B cell (primary cell): ENCODE measurements around the gene AIMP1. TPM values are rescaled to one million over a fixed set of nuclear protein-coding genes. Genes with fewer than 3 reads are reported as not detected.

Source experiments
- ATAC-seq: fragments of 200-7000 bp; cut with Tn5 transposase; one replicate; pipeline ENCODE4 v1.10.0; 2021; ENCODE audit warnings: low read depth, mild to moderate bottlenecking, moderate number of reproducible peaks, moderate library complexity
- CTCF ChIA-PET: fragments of 350-600 bp; sonication (Branson Sonifier 250); formaldehyde crosslinking; loops from one replicate; lab custom pipeline; 2021; ENCODE audit warnings: antibody characterized with exemption, inconsistent platforms; lab: Charles Lee
- POLR2A ChIA-PET: fragments of 350-600 bp; sonication (Branson Sonifier 250); formaldehyde crosslinking; loops from one replicate; lab custom pipeline; 2021; ENCODE audit warnings: antibody characterized with exemption; lab: Charles Lee
- DNase-seq: peaks from one replicate; pipeline ENCODE4 v3.0.0; 2013
- H2AFZ ChIP-seq: 2 replicates; pipeline ENCODE4 v1.6.1; 2012; ENCODE audit warnings: mild to moderate bottlenecking, low read depth, low read length; ENCODE audit not compliant: insufficient read depth, poor library complexity, severe bottlenecking
- H3K27ac ChIP-seq, 2 donors: 1 replicate in 1 of 2; 2 replicates in 1 of 2; pipeline ENCODE4 v1.5.1; 2012 to 2013; ENCODE audit warnings: low read length in 2 of 2, mild to moderate bottlenecking in 2 of 2, moderate library complexity in 1 of 2
- H3K27me3 ChIP-seq, 4 experiments: fragments of 200-600 bp in 1 of 4; sonication (generic) in 1 of 4; replicated peaks in 1 of 4; 1 replicate in 2 of 4; 2 replicates in 2 of 4; pipeline versions ENCODE4 v1.6.1 to v1.7.0; 2013 to 2016; ENCODE audit warnings: low read length in 3 of 4, mild to moderate bottlenecking in 2 of 4, mixed read lengths in 1 of 4, moderate library complexity in 1 of 4; ENCODE audit not compliant: insufficient read depth in 4 of 4, control insufficient read depth in 3 of 4; ENCODE audit errors: control extremely low read depth in 1 of 4
- H3K36me3 ChIP-seq, 2 experiments: replicated peaks in 1 of 2; 1 replicate in 1 of 2; 2 replicates in 1 of 2; pipeline versions ENCODE4 v1.6.1 to v1.7.1; 2013; ENCODE audit warnings: low read length in 1 of 2; ENCODE audit not compliant: insufficient read depth in 2 of 2, control insufficient read depth in 1 of 2; ENCODE audit errors: control extremely low read depth in 1 of 2, extremely low read depth in 1 of 2
- H3K4me1 ChIP-seq, 2 donors: fragments of 200-600 bp in 1 of 2; sonication (generic) in 1 of 2; 1 replicate in 1 of 2; 2 replicates in 1 of 2; pipeline versions ENCODE4 v1.5.1 to v1.6.1; 2013 to 2017; ENCODE audit warnings: low read length in 2 of 2; ENCODE audit not compliant: control insufficient read depth in 2 of 2, insufficient read depth in 2 of 2
- H3K4me2 ChIP-seq: replicated peaks from 2 replicates; pipeline ENCODE3; 2012; ENCODE audit warnings: mild to moderate bottlenecking, low read depth, low read length; ENCODE audit not compliant: poor library complexity, severe bottlenecking
- H3K4me3 ChIP-seq, 5 experiments: fragments of 200-600 bp in 1 of 5; sonication (generic) in 1 of 5; 1 replicate in 3 of 5; 2 replicates in 2 of 5; pipeline versions ENCODE4 v1.5.1 to v1.7.0; 2011 to 2016; ENCODE audit warnings: low read length in 4 of 5, mild to moderate bottlenecking in 4 of 5, low read depth in 2 of 5, control low read depth in 1 of 5, moderate library complexity in 1 of 5; ENCODE audit not compliant: insufficient read depth in 1 of 5; ENCODE audit errors: control extremely low read depth in 1 of 5, extremely low read depth in 1 of 5
- H3K79me2 ChIP-seq: fragments of 200-600 bp; sonication (generic); one replicate; pipeline ENCODE4 v1.6.0; 2016; ENCODE audit warnings: low read length; ENCODE audit not compliant: control insufficient read depth, insufficient read depth
- H3K9ac ChIP-seq: fragments of 200-600 bp; sonication (generic); 2 replicates; pipeline ENCODE4 v1.6.1; 2017; ENCODE audit warnings: mild to moderate bottlenecking, low read length, moderate library complexity
- H3K9me3 ChIP-seq, 3 donors: one replicate each; pipeline versions ENCODE4 v1.6.1 to v1.7.1; 2013; ENCODE audit warnings: low read length in 2 of 3; ENCODE audit not compliant: control insufficient read depth in 2 of 3, insufficient read depth in 1 of 3; ENCODE audit errors: control extremely low read depth in 1 of 3
- H4K20me1 ChIP-seq: 2 replicates; pipeline ENCODE4 v1.6.0; 2012; ENCODE audit warnings: mild to moderate bottlenecking, low read length; ENCODE audit not compliant: insufficient read depth, control insufficient read depth, poor library complexity, severe bottlenecking
- H3K27ac Mint-ChIP-seq: one replicate; pipeline ENCODE4 v1.8.0; 2021; ENCODE audit warnings: mixed read lengths
- H3K27me3 Mint-ChIP-seq: one replicate; pipeline ENCODE4 v1.8.0; 2021; ENCODE audit warnings: mixed read lengths
- H3K4me1 Mint-ChIP-seq: one replicate; pipeline ENCODE4 v1.8.0; 2021; ENCODE audit warnings: mixed read lengths
- H3K4me3 Mint-ChIP-seq: one replicate; pipeline ENCODE4 v1.8.0; 2021; ENCODE audit warnings: mixed read lengths
- H3K9me3 Mint-ChIP-seq: one replicate; pipeline ENCODE4 v1.8.0; 2022; ENCODE audit warnings: mixed read lengths; ENCODE audit not compliant: insufficient read depth
- EZH2 ChIP-seq: IDR thresholded peaks from 2 replicates; pipeline ENCODE4 v1.6.1; 2012; ENCODE audit warnings: borderline replicate concordance, low read depth, mild to moderate bottlenecking, moderate library complexity, low read length; ENCODE audit not compliant: insufficient read depth, poor library complexity, severe bottlenecking
- whole genome bisulfite sequencing: methylation state at CpG from one replicate; pipeline ENCODE4 v1.1.5; 2013; ENCODE audit warnings: missing lambda C conversion rate; ENCODE audit not compliant: insufficient coverage; 5-methylcytosine and 5-hydroxymethylcytosine counted together
- intact Hi-C: fragments of 100-400 bp; cut with micrococcal nuclease; formaldehyde crosslinking; loops from one replicate; pipeline ENCODE4 v1.10.0; 2022
- polyA plus RNA-seq: library from polyadenylated mRNA; depleted of rRNA; stranded (reverse); fragments of >200 nt; gene quantifications from 2 replicates; pipeline ENCODE4 v1.2.3, GENCODE V29; 2012
- total RNA-seq, 2 donors: library from RNA; stranded (reverse); fragments of 120-200 nt in 1 of 2; gene quantifications; 1 replicate in 1 of 2; 2 replicates in 1 of 2; pipeline versions ENCODE4 v1.2.3 to v1.2.4, GENCODE V29; 2013 to 2022
- TF ChIP-seq, protein P1 (sequence below): fragments of 200-600 bp; IDR thresholded peaks from one replicate; pipeline ENCODE4 v1.8.0; 2022; ENCODE audit warnings: antibody characterized with exemption, mild to moderate bottlenecking

Gene AIMP1
- total and polyA plus RNA-seq, 2 donors (not counting 1 experiment from before 2014, with no cell fraction given): 12.0 to 49.7 TPM

GRCh38 chr4:106312377-106312776 is 4.0 kb upstream of the AIMP1 start:
- H3K9me3 Mint-ChIP-seq: no peaks in the 10 kb centered on the region
- Histone ChIP-seq H3K4me3 (no peak overlapping the region), H3K27ac (peak overlapping the region in 1 of 2 donors; percentile 32), H3K4me1 (peaks cover 12 to 18% of the 10 kb centered on the region in 2 donors), H3K9ac (no peak overlapping the region), H2AFZ (no peak overlapping the region), H3K4me2 (no peak overlapping the region), H4K20me1 (no peaks in the 10 kb centered on the region), H3K27me3 (no peaks in the 10 kb centered on the region), H3K36me3 (no peaks in the 10 kb centered on the region), H3K79me2 (peaks cover 87% of the 10 kb centered on the region), H3K9me3 (no peaks in the 10 kb centered on the region)
- no peak overlapping the region for H3K27ac Mint-ChIP-seq
- DNase-seq: no peak
- WGBS: no CpG with 5 or more reads among the region's 1 CpG
- intact Hi-C loops: loop anchor here (10.0 kb wide), 1 partner anchor 1672 kb away; the partner anchor contains the start of gene HADH
- H3K4me1 Mint-ChIP-seq: peaks cover 20% of the 10 kb centered on the region
- H3K4me3 Mint-ChIP-seq: no peak overlapping the region
- no peak for TF ChIP-seq EZH2
- TF ChIP-seq, protein P1, sequence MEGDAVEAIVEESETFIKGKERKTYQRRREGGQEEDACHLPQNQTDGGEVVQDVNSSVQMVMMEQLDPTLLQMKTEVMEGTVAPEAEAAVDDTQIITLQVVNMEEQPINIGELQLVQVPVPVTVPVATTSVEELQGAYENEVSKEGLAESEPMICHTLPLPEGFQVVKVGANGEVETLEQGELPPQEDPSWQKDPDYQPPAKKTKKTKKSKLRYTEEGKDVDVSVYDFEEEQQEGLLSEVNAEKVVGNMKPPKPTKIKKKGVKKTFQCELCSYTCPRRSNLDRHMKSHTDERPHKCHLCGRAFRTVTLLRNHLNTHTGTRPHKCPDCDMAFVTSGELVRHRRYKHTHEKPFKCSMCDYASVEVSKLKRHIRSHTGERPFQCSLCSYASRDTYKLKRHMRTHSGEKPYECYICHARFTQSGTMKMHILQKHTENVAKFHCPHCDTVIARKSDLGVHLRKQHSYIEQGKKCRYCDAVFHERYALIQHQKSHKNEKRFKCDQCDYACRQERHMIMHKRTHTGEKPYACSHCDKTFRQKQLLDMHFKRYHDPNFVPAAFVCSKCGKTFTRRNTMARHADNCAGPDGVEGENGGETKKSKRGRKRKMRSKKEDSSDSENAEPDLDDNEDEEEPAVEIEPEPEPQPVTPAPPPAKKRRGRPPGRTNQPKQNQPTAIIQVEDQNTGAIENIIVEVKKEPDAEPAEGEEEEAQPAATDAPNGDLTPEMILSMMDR: no peak
- no peak for ATAC-seq
- H3K27me3 Mint-ChIP-seq: no peaks in the 10 kb centered on the region
- CTCF ChIA-PET: no interaction called here
- POLR2A ChIA-PET: no interaction called here

GRCh38 chr4:106312997-106313522 is 3.3 kb upstream of the AIMP1 start:
- H3K27me3 Mint-ChIP-seq: no peaks in the 10 kb centered on the region
- CTCF ChIA-PET: interaction anchor here (1.0 to 1.3 kb wide), 2 partner anchors 15 to 16 kb away, joined by 3 to 5 read pairs; no protein-coding TSS in a partner anchor
- peaks cover 89% of the 10 kb centered on the region for H3K79me2 ChIP-seq
- peaks cover 19 to 25% of the 10 kb centered on the region in 2 donors for H3K4me1 ChIP-seq
- H3K4me3 ChIP-seq: no peak overlapping the region
- no peaks in the 10 kb centered on the region for H3K9me3 Mint-ChIP-seq
- H3K4me1 Mint-ChIP-seq: peaks cover 20% of the 10 kb centered on the region
- H3K9ac ChIP-seq: no peak overlapping the region
- WGBS: no CpG with 5 or more reads among the region's 3 CpGs
- H3K27ac ChIP-seq: peak overlapping the region in 1 of 2 donors; percentile 32
- no peak for ATAC-seq
- no peak overlapping the region for H2AFZ ChIP-seq
- intact Hi-C loops: loop anchor here (10.0 kb wide), 1 partner anchor 1672 kb away; the partner anchor contains the start of gene HADH
- no peak for DNase-seq
- no peak overlapping the region for H3K4me3 Mint-ChIP-seq
- H3K36me3 ChIP-seq: no peaks in the 10 kb centered on the region
- H3K27me3 ChIP-seq: no peaks in the 10 kb centered on the region
- no peaks in the 10 kb centered on the region for H4K20me1 ChIP-seq
- POLR2A ChIA-PET: no interaction called here
- H3K27ac Mint-ChIP-seq: no peak overlapping the region
- TF ChIP-seq, protein P1: no peak
- no peak for TF ChIP-seq EZH2
- no peak overlapping the region for H3K4me2 ChIP-seq
- no peaks in the 10 kb centered on the region for H3K9me3 ChIP-seq
